ENCODE results near the gene CHIT1. TPM values are rescaled to one million over a fixed set of nuclear protein-coding genes. Genes with fewer than 3 reads are reported as not detected.

CHIT1 gene
- polyA plus RNA-seq, 1 donor from 2014 or later, result not detected

- Histone ChIP-seq H3K9me2 (ENCODE audit: insufficient read depth, low read length) (no peaks in the 10 kb centered on the region), H3K9me3 (ENCODE audit: low read length) (no peaks in the 10 kb centered on the region), H3K27ac (ENCODE audit: low read length) (no peak overlapping the region), H3K4me2 (ENCODE audit: low read length) (no peak overlapping the region), H3K9ac (ENCODE audit: low read length) (no peak overlapping the region), H3K79me2 (replicated peaks; ENCODE audit: insufficient read depth, low read length) (no peaks in the 10 kb centered on the region), H3K4me3 (ENCODE audit: low read length) (no peak overlapping the region), H4K20me1 (ENCODE audit: insufficient read depth) (no peaks in the 10 kb centered on the region), H3K27me3 (ENCODE audit: insufficient read depth, low read depth, low read length) (no peaks in the 10 kb centered on the region), H3K36me3 (ENCODE audit: insufficient read depth, low read length) (peaks cover 4% of the 10 kb centered on the region), H3F3A (ENCODE audit: insufficient read depth, low read length, poor library complexity, severe bottlenecking) (no peaks in the 10 kb centered on the region), H2AFZ (ENCODE audit: low read depth, low read length) (no peak overlapping the region)
- no peak for TF ChIP-seq POLR2AphosphoS5 (IDR thresholded peaks at IDR 0.05)
- TF ChIP-seq, protein P1, sequence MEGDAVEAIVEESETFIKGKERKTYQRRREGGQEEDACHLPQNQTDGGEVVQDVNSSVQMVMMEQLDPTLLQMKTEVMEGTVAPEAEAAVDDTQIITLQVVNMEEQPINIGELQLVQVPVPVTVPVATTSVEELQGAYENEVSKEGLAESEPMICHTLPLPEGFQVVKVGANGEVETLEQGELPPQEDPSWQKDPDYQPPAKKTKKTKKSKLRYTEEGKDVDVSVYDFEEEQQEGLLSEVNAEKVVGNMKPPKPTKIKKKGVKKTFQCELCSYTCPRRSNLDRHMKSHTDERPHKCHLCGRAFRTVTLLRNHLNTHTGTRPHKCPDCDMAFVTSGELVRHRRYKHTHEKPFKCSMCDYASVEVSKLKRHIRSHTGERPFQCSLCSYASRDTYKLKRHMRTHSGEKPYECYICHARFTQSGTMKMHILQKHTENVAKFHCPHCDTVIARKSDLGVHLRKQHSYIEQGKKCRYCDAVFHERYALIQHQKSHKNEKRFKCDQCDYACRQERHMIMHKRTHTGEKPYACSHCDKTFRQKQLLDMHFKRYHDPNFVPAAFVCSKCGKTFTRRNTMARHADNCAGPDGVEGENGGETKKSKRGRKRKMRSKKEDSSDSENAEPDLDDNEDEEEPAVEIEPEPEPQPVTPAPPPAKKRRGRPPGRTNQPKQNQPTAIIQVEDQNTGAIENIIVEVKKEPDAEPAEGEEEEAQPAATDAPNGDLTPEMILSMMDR (IDR thresholded peaks at IDR 0.05; ENCODE audit: poor library complexity, severe bottlenecking), result no peak
- no peak for TF ChIP-seq EP300 (conservative IDR thresholded peaks at IDR 0.05; ENCODE audit: poor library complexity, severe bottlenecking)
- TF ChIP-seq RAD21 (conservative IDR thresholded peaks at IDR 0.05), result no peak
- TF ChIP-seq, protein P2, sequence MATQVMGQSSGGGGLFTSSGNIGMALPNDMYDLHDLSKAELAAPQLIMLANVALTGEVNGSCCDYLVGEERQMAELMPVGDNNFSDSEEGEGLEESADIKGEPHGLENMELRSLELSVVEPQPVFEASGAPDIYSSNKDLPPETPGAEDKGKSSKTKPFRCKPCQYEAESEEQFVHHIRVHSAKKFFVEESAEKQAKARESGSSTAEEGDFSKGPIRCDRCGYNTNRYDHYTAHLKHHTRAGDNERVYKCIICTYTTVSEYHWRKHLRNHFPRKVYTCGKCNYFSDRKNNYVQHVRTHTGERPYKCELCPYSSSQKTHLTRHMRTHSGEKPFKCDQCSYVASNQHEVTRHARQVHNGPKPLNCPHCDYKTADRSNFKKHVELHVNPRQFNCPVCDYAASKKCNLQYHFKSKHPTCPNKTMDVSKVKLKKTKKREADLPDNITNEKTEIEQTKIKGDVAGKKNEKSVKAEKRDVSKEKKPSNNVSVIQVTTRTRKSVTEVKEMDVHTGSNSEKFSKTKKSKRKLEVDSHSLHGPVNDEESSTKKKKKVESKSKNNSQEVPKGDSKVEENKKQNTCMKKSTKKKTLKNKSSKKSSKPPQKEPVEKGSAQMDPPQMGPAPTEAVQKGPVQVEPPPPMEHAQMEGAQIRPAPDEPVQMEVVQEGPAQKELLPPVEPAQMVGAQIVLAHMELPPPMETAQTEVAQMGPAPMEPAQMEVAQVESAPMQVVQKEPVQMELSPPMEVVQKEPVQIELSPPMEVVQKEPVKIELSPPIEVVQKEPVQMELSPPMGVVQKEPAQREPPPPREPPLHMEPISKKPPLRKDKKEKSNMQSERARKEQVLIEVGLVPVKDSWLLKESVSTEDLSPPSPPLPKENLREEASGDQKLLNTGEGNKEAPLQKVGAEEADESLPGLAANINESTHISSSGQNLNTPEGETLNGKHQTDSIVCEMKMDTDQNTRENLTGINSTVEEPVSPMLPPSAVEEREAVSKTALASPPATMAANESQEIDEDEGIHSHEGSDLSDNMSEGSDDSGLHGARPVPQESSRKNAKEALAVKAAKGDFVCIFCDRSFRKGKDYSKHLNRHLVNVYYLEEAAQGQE (IDR thresholded peaks at IDR 0.05; ENCODE audit: borderline replicate concordance), result no peak
- TF ChIP-seq SMC3 (conservative IDR thresholded peaks at IDR 0.05; ENCODE audit: poor library complexity), result no peak
- TF ChIP-seq EZH2 (IDR thresholded peaks at IDR 0.05; ENCODE audit: borderline replicate concordance, insufficient read depth, low read length, poor library complexity, severe bottlenecking), result no peak
- TF ChIP-seq MXI1 (conservative IDR thresholded peaks at IDR 0.05; ENCODE audit: poor library complexity, severe bottlenecking), result no peak
- no peak for TF ChIP-seq TAF1 (IDR thresholded peaks at IDR 0.05; ENCODE audit: low read depth)
Measured at GRCh38 chr1:203167026-203167912, 62.2 kb downstream of the CHIT1 start.

- H3K9me3 ChIP-seq (ENCODE audit: low read length), result no peaks in the 10 kb centered on the region
- H3K79me2 ChIP-seq (replicated peaks; ENCODE audit: insufficient read depth, low read length), result no peaks in the 10 kb centered on the region
- no peak for TF ChIP-seq EP300 (conservative IDR thresholded peaks at IDR 0.05; ENCODE audit: poor library complexity, severe bottlenecking)
- TF ChIP-seq, protein P1 (IDR thresholded peaks at IDR 0.05; ENCODE audit: poor library complexity, severe bottlenecking), result no peak
- no peak for TF ChIP-seq EZH2 (IDR thresholded peaks at IDR 0.05; ENCODE audit: borderline replicate concordance, insufficient read depth, low read length, poor library complexity, severe bottlenecking)
- H3F3A ChIP-seq (ENCODE audit: insufficient read depth, low read length, poor library complexity, severe bottlenecking), result no peaks in the 10 kb centered on the region
- no peak overlapping the region for H3K4me2 ChIP-seq (ENCODE audit: low read length)
- no peak overlapping the region for H3K27ac ChIP-seq (ENCODE audit: low read length)
- peaks cover 4% of the 10 kb centered on the region for H3K36me3 ChIP-seq (ENCODE audit: insufficient read depth, low read length)
- H3K27me3 ChIP-seq (ENCODE audit: insufficient read depth, low read depth, low read length), result no peaks in the 10 kb centered on the region
- H2AFZ ChIP-seq (ENCODE audit: low read depth, low read length), result no peak overlapping the region
- H3K4me3 ChIP-seq (ENCODE audit: low read length), result no peak overlapping the region
- H3K9me2 ChIP-seq (ENCODE audit: insufficient read depth, low read length), result no peaks in the 10 kb centered on the region
- no peaks in the 10 kb centered on the region for H4K20me1 ChIP-seq (ENCODE audit: insufficient read depth)
- no peak overlapping the region for H3K9ac ChIP-seq (ENCODE audit: low read length)
Measured at GRCh38 chr1:203166192-203166940, 63.1 kb downstream of the CHIT1 start.
